ENCODE measurements around the gene TNFAIP8. TPM values are rescaled to one million over a fixed set of nuclear protein-coding genes. Genes with fewer than 3 reads are reported as not detected.

Gene TNFAIP8
- total RNA-seq, 2 experiments from 2014 or later, result 106 to 114 TPM

GRCh38 chr5:119395080-119395836 lies 39.4 kb downstream of the TNFAIP8 start:
- Histone ChIP-seq H3K9me3 (ENCODE audit: control insufficient read depth in 1 of 2, insufficient read depth in 1 of 2, low read length in 2 of 2) (no peaks in the 10 kb centered on the region), H3K27ac (ENCODE audit: low read depth in 1 of 2, low read length in 2 of 2) (no peak overlapping the region), H3K27me3 (ENCODE audit: control insufficient read depth in 1 of 2, insufficient read depth in 2 of 2, low read length in 2 of 2) (no peaks in the 10 kb centered on the region), H3K4me3 (ENCODE audit: low read length) (no peak overlapping the region), H3K4me1 (ENCODE audit: insufficient read depth, low read length) (peaks cover 19% of the 10 kb centered on the region), H3K36me3 (ENCODE audit: insufficient read depth, low read length) (peaks cover 32% of the 10 kb centered on the region)
- Mint-ChIP-seq H3K36me3 (ENCODE audit: low read depth) (peaks cover 57% of the 10 kb centered on the region), H3K27me3 (no peaks in the 10 kb centered on the region), H3K4me1 (ENCODE audit: low read depth) (peaks cover 79% of the 10 kb centered on the region), H3K27ac (peak overlapping the region; percentile 80), H3K4me3 (peak overlapping the region; percentile 0), H3K9me3 (no peaks in the 10 kb centered on the region)
- ChIA-PET CTCF (no interaction called here), POLR2A (interaction anchor here (1.4 kb wide), 1 partner anchor 55 kb away, joined by 3 read pairs; no protein-coding TSS in a partner anchor)
- ATAC-seq (ENCODE audit: poor library complexity) (no peak), DNase-seq (no peak)
- no peak for TF ChIP-seq CTCF (IDR thresholded peaks at IDR 0.05)
- intact Hi-C loops (cut with DNase I, micrococcal nuclease), result no loop called here

GRCh38 chr5:119396030-119396664 lies 40.3 kb downstream of the TNFAIP8 start:
- Histone ChIP-seq H3K27ac (ENCODE audit: low read depth in 1 of 2, low read length in 2 of 2) (no peak overlapping the region), H3K9me3 (ENCODE audit: control insufficient read depth in 1 of 2, insufficient read depth in 1 of 2, low read length in 2 of 2) (no peaks in the 10 kb centered on the region), H3K36me3 (ENCODE audit: insufficient read depth, low read length) (peaks cover 32% of the 10 kb centered on the region), H3K27me3 (ENCODE audit: control insufficient read depth in 1 of 2, insufficient read depth in 2 of 2, low read length in 2 of 2) (no peaks in the 10 kb centered on the region), H3K4me1 (ENCODE audit: insufficient read depth, low read length) (peaks cover 19% of the 10 kb centered on the region), H3K4me3 (ENCODE audit: low read length) (no peak overlapping the region)
- ATAC-seq (ENCODE audit: poor library complexity) (peak; percentile 39), DNase-seq (no peak)
- peak overlapping the region; percentile 80 for H3K27ac Mint-ChIP-seq
- H3K9me3 Mint-ChIP-seq, result no peaks in the 10 kb centered on the region
- intact Hi-C loops (cut with DNase I, micrococcal nuclease), result no loop called here
- H3K4me1 Mint-ChIP-seq (ENCODE audit: low read depth), result peaks cover 72% of the 10 kb centered on the region
- POLR2A ChIA-PET, result interaction anchor here (1.4 kb wide), 1 partner anchor 56 kb away, joined by 3 read pairs; no protein-coding TSS in a partner anchor
- no peak overlapping the region for H3K4me3 Mint-ChIP-seq
- H3K36me3 Mint-ChIP-seq (ENCODE audit: low read depth), result peaks cover 52% of the 10 kb centered on the region
- no peak for TF ChIP-seq CTCF (IDR thresholded peaks at IDR 0.05)
- H3K27me3 Mint-ChIP-seq, result no peaks in the 10 kb centered on the region
- CTCF ChIA-PET, result interaction anchor here (0.6 to 0.8 kb wide), 3 partner anchors 38 to 325 kb away, joined by 3 read pairs; partner anchors contain the start of gene DMXL1

GRCh38 chr5:119397518-119398380 lies 41.9 kb downstream of the TNFAIP8 start:
- no peaks in the 10 kb centered on the region for H3K9me3 ChIP-seq (ENCODE audit: control insufficient read depth in 1 of 2, insufficient read depth in 1 of 2, low read length in 2 of 2)
- H3K4me1 Mint-ChIP-seq (ENCODE audit: low read depth), result peaks cover 65% of the 10 kb centered on the region
- H3K4me3 ChIP-seq (ENCODE audit: low read length), result no peak overlapping the region
- ChIA-PET POLR2A (no interaction called here), CTCF (interaction anchor here (1.8 to 2.4 kb wide), 2 partner anchors 82 to 410 kb away, joined by 6 to 8 read pairs; partner anchors contain the start of gene DTWD2)
- H3K36me3 ChIP-seq (ENCODE audit: insufficient read depth, low read length), result peaks cover 23% of the 10 kb centered on the region
- intact Hi-C loops (cut with DNase I, micrococcal nuclease), result no loop called here
- no peaks in the 10 kb centered on the region for H3K9me3 Mint-ChIP-seq
- DNase-seq, result peak in 2 of 14 experiments; percentile 49 to 63
- peaks cover 39% of the 10 kb centered on the region for H3K36me3 Mint-ChIP-seq (ENCODE audit: low read depth)
- H3K4me1 ChIP-seq (ENCODE audit: insufficient read depth, low read length), result peaks cover 19% of the 10 kb centered on the region
- no peak for TF ChIP-seq CTCF (IDR thresholded peaks at IDR 0.05)
- peak overlapping the region; percentile 80 for H3K27ac Mint-ChIP-seq
- H3K4me3 Mint-ChIP-seq, result peak overlapping the region; percentile 8
- peak; percentile 37 for ATAC-seq (ENCODE audit: poor library complexity)
- H3K27ac ChIP-seq (ENCODE audit: low read depth in 1 of 2, low read length in 2 of 2), result no peak overlapping the region
- H3K27me3 Mint-ChIP-seq, result no peaks in the 10 kb centered on the region
- no peaks in the 10 kb centered on the region for H3K27me3 ChIP-seq (ENCODE audit: control insufficient read depth in 1 of 2, insufficient read depth in 2 of 2, low read length in 2 of 2)

Data from CD4-positive, alpha-beta T cell (primary cell).